Spleen (tissue), 7 donors: Measurements from ENCODE around the gene HES1.

Source experiments
- CTCF ChIP-seq, 11 experiments: fragments of 200-600 bp in 7 of 11; fragments of 450-650 bp in 4 of 11; sonication (generic) in 4 of 11; IDR thresholded peaks in 8 of 11; conservative IDR thresholded peaks in 3 of 11; 1 replicate in 7 of 11; 2 replicates in 4 of 11; pipeline versions ENCODE4 v1.4.0 to v1.8.0; 2016 to 2021; ENCODE audit warnings: antibody characterized with exemption in 11 of 11, inconsistent platforms in 4 of 11, mild to moderate bottlenecking in 1 of 11
- POLR2A ChIP-seq, 3 donors: fragments of 450-650 bp; IDR thresholded peaks; one replicate each; pipeline ENCODE4 v1.5.1; 2017; ENCODE audit warnings: antibody characterized with exemption in 3 of 3, mild to moderate bottlenecking in 1 of 3
- POLR2AphosphoS5 ChIP-seq, 3 donors: sonication (generic); formaldehyde crosslinking; IDR thresholded peaks; one replicate each; pipeline ENCODE4 v1.5.1; 2017; ENCODE audit warnings: antibody characterized with exemption in 3 of 3
- donor health status: DM: no; HTN: no; CAD: no; lungs with moderate emphysema.
- donor health status: DM: no; HTN: no; CAD: no.
- donor health status: DM: no; HTN: no; CAD: no.

- TF ChIP-seq POLR2AphosphoS5 (IDR thresholded peaks at IDR 0.05) (no peak), CTCF (IDR thresholded peaks at IDR 0.05 in 8 of 11, conservative IDR thresholded peaks at IDR 0.05 in 3 of 11) (no peak), POLR2A (IDR thresholded peaks at IDR 0.05) (no peak)
These were observed 5.0 kb upstream of the HES1 start for GRCh38 chr3:194130807-194131589.
